Panc1 (cell line): Measurements from ENCODE around the gene ADAM33. TPM values are rescaled to one million over a fixed set of nuclear protein-coding genes. Genes with fewer than 3 reads are reported as not detected.

Experiments
- ATAC-seq: fragments of 200-7000 bp; cut with Tn5 transposase; 2 replicates; pipeline ENCODE4 v1.9.1; 2020; ENCODE audit warnings: mild to moderate bottlenecking, moderate library complexity
- BruUV-seq: library from RNA; stranded (reverse); fragments of 400-500 nt; replicated peaks from 2 replicates; lab custom pipeline; 2021; lab: Mats Ljungman, UMichigan
- CTCF ChIA-PET: fragments of 300-600 bp; sonication (Branson Sonifier 250); formaldehyde crosslinking; loops from one replicate; lab custom pipeline; 2022; ENCODE audit warnings: antibody characterized with exemption; lab: Charles Lee
- POLR2A ChIA-PET: fragments of 300-600 bp; sonication (Branson Sonifier 250); formaldehyde crosslinking; loops from one replicate; lab custom pipeline; 2022; ENCODE audit warnings: antibody characterized with exemption; lab: Charles Lee
- DNase-seq: peaks from one replicate; pipeline ENCODE4 v3.0.0-alpha.2; 2010; ENCODE audit warnings: low read depth, low spot score
- H3K27ac ChIP-seq: 2 replicates; pipeline ENCODE4 v1.5.1; 2011; ENCODE audit warnings: mild to moderate bottlenecking, low read length, inconsistent platforms
- H3K27me3 ChIP-seq: fragments of 200-500 bp; sonication (Bioruptor generic); 2 replicates; pipeline ENCODE4 v1.6.0; 2014; ENCODE audit warnings: low read length, inconsistent platforms; ENCODE audit not compliant: control insufficient read depth, insufficient read depth
- H3K36me3 ChIP-seq: fragments of 200-500 bp; sonication (Bioruptor generic); 2 replicates; pipeline ENCODE4 v1.5.1; 2014; ENCODE audit warnings: inconsistent platforms, mild to moderate bottlenecking, low read length, moderate library complexity; ENCODE audit not compliant: control insufficient read depth, insufficient read depth
- H3K4me1 ChIP-seq: 2 replicates; pipeline ENCODE4 v1.5.1; 2011; ENCODE audit warnings: inconsistent platforms, mild to moderate bottlenecking, low read length, moderate library complexity; ENCODE audit not compliant: control insufficient read depth, insufficient read depth
- H3K4me3 ChIP-seq, 2 experiments: 2 replicates each; pipeline ENCODE4 v1.5.1; 2011 to 2012; ENCODE audit warnings: low read depth in 2 of 2, low read length in 2 of 2, mild to moderate bottlenecking in 2 of 2, inconsistent platforms in 1 of 2, moderate library complexity in 1 of 2
- H3K9me3 ChIP-seq: fragments of 200-500 bp; sonication (Bioruptor generic); 2 replicates; pipeline ENCODE4 v1.5.1; 2014; ENCODE audit warnings: low read depth, mild to moderate bottlenecking, inconsistent platforms, low read length, moderate library complexity; ENCODE audit not compliant: control insufficient read depth, insufficient read depth
- CTCF ChIP-seq: fragments of 450-650 bp; IDR thresholded peaks from 2 replicates; pipeline ENCODE4 v1.5.1; 2017; ENCODE audit warnings: mild to moderate bottlenecking
- POLR2AphosphoS5 ChIP-seq: IDR thresholded peaks from 2 replicates; pipeline ENCODE4 v1.6.1; 2012; ENCODE audit warnings: mild to moderate bottlenecking, low read depth, low read length, moderate library complexity
- REST ChIP-seq, 2 experiments: IDR thresholded peaks; 2 replicates each; pipeline ENCODE4 v1.6.1; 2011 to 2012; ENCODE audit warnings: low read depth in 2 of 2, control low read depth in 1 of 2, low read length in 1 of 2, mild to moderate bottlenecking in 1 of 2, moderate library complexity in 1 of 2; ENCODE audit not compliant: insufficient read depth in 1 of 2
- SIN3A ChIP-seq: IDR thresholded peaks from 2 replicates; pipeline ENCODE4 v1.6.1; 2012; ENCODE audit warnings: low read depth, mild to moderate bottlenecking, low read length, moderate library complexity, borderline replicate concordance; ENCODE audit not compliant: insufficient read depth
- TCF7L2 ChIP-seq: IDR thresholded peaks from 2 replicates; pipeline ENCODE4 v1.6.1; 2011; ENCODE audit warnings: mild to moderate bottlenecking, low read depth, low read length, inconsistent platforms
- in situ Hi-C: cut with HindIII; loops from 2 replicates; pipeline ENCODE4 v1.10.0; 2016; ENCODE audit warnings: low sequenced_read_pairs, low pct_unique_long_range_greater_than_20kb
- intact Hi-C: fragments of 100-400 bp; cut with micrococcal nuclease; formaldehyde crosslinking; loops from one replicate; pipeline ENCODE4 v1.10.0; 2022; ENCODE audit not compliant: unreplicated experiment
- total RNA-seq: library from RNA; stranded (reverse); gene quantifications from one replicate; pipeline ENCODE4 v1.2.1, GENCODE V29; 2021; ENCODE audit not compliant: unreplicated experiment

ADAM33 gene
- total RNA-seq, 1 experiment from 2014 or later = 0.62 TPM

- in situ Hi-C loops (no loop called here), intact Hi-C loops (loop anchor here (1.0 kb wide), 1 partner anchor 35 kb away; no protein-coding TSS in a partner anchor)
- Histone ChIP-seq H3K27ac (no peak overlapping the region; the same call in 1 of the 2 replicates), H3K27me3 (no peaks in the 10 kb centered on the region), H3K4me1 (peaks cover 4% of the 10 kb centered on the region; the same call in 1 of the 2 replicates), H3K36me3 (no peaks in the 10 kb centered on the region), H3K9me3 (no peaks in the 10 kb centered on the region), H3K4me3 (no peak overlapping the region)
- ChIA-PET CTCF (interaction anchor here (0.6 to 2.0 kb wide), 6 partner anchors 32 to 389 kb away, joined by 3 to 12 read pairs (median 3); no protein-coding TSS in a partner anchor), POLR2A (no interaction called here)
- no TSS peak for BruUV-seq
- TF ChIP-seq POLR2AphosphoS5 (no peak), REST (IDR thresholded peaks at IDR 0.05; ENCODE audit: insufficient read depth in 1 of 2, low read depth in 2 of 2, low read length in 1 of 2) (no peak), CTCF (peak; percentile 97), SIN3A (no peak), TCF7L2 (no peak)
- ATAC-seq = peak; percentile 67
- no peak for DNase-seq
Measured at GRCh38 chr20:3710703-3711483, 29.1 kb upstream of the ADAM33 start.

GRCh38 chr20:3710011-3710466, 28.2 kb upstream of the ADAM33 start:
- Histone ChIP-seq H3K27ac (no peak overlapping the region), H3K4me3 (no peak overlapping the region), H3K36me3 (no peaks in the 10 kb centered on the region), H3K9me3 (no peaks in the 10 kb centered on the region), H3K27me3 (no peaks in the 10 kb centered on the region), H3K4me1 (peaks cover 4% of the 10 kb centered on the region; the same call in 1 of the 2 replicates)
- no TSS peak for BruUV-seq
- DNase-seq = no peak
- ATAC-seq = no peak
- no peak for TF ChIP-seq SIN3A
- no peak for TF ChIP-seq TCF7L2
- no peak for TF ChIP-seq CTCF
- TF ChIP-seq POLR2AphosphoS5 = no peak
- TF ChIP-seq REST (IDR thresholded peaks at IDR 0.05; ENCODE audit: insufficient read depth in 1 of 2, low read depth in 2 of 2, low read length in 1 of 2) = no peak
- in situ Hi-C loops (no loop called here), intact Hi-C loops (no loop called here)
- CTCF ChIA-PET = interaction anchor here (0.6 to 2.0 kb wide), 4 partner anchors 33 to 388 kb away, joined by 3 to 12 read pairs (median 4); no protein-coding TSS in a partner anchor
- POLR2A ChIA-PET = no interaction called here
